GM18508 (cell line): ENCODE measurements around the gene GIMAP1.

Experiments
- ATAC-seq: cut with Tn5 transposase; IDR thresholded peaks from one replicate; pipeline ENCODE4 v1.9.1; 2021; ENCODE audit warnings: moderate number of reproducible peaks; ENCODE audit not compliant: insufficient read depth, unreplicated experiment

Gene GIMAP1

DNA sequence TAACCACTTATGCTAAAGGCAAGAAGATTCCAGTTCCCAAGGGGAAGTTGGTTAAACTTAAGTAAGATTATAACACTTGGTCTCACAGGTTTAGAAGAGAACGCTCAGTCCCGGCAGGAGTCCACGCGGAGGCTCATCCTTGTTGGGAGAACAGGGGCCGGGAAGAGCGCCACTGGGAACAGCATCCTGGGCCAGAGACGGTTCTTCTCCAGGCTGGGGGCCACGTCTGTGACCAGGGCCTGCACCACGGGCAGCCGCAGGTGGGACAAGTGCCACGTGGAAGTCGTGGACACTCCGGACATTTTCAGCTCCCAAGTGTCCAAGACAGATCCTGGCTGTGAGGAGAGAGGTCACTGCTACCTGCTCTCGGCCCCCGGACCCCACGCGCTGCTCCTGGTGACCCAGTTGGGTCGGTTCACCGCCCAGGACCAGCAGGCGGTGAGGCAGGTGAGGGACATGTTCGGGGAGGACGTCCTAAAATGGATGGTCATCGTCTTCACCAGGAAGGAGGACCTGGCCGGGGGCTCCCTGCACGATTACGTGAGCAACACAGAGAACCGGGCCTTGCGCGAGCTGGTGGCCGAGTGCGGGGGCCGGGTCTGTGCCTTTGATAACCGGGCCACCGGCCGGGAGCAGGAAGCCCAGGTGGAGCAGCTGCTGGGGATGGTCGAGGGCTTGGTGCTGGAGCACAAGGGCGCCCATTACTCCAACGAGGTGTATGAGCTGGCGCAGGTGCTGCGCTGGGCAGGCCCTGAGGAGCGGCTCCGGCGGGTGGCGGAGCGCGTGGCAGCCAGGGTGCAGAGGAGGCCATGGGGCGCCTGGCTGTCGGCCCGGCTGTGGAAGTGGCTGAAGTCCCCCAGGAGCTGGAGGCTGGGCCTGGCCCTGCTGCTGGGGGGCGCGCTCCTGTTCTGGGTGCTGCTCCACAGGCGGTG lies 3.8 kb downstream of the GIMAP1 start:
- ATAC-seq: no peak

DNA sequence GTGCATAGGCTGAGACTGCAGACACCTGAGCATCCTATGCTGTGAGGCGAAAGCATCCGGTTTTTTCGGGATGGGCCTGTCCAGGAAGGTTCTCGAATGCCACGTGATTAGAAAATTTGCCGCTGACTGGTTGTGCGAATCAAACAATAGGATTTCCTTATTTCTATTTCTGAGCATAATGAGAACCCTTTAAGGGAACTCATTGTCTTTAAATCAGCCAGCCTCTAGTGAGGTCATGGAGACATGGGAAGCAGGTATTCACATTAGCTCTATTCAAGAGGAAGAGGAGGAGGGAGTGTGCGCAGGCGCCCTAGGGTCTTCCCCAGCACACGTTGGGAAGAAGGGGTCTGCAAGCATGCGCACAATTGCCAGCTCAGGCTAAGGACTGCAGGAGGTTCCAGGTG lies 5.6 kb downstream of the GIMAP1 start:
- no peak for ATAC-seq

DNA sequence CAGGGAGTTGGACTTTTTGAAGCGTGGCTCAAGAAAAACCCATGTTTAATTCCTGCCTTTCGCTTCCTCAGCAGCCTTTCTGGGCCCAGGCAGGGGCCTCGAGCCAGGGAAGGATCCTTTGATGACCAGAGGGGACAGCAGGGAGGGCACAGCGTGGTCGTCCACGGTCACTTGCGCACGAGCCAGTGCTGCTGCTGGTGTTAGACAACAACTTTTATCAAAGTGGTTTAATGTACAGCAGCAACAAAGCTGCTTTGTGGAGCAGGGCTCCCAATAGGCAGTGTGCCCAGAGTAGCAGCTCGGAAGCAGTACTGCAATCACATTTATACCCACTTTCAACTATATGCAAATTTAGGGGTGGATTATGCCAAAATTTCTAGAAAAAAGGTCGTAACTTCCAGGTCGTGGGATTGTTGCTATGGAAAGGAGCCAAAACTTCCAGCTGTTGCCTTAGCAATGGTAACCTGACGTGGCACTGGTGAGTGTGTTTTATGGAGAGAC lies 6.1 kb downstream of the GIMAP1 start:
- no peak for ATAC-seq

DNA sequence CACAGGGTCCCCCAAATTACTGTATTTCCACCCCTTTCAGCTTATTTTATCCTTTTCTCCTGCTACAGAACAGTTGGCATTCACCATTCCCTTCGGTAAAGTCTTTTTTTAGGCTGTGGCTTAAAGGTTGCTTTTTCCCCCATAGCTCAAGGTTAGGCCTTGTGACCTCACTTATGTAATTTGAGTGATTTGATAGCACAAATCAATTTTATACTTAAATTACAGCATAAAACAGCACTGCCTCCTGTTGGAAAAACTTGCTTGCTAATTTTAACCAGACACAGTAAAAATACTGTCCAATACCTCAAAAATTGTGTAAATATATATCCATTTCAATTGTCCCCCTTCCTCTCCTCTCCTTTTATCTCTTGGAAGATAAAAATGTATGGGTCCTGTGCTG lies 7.1 kb downstream of the GIMAP1 start:
- no peak for ATAC-seq

DNA sequence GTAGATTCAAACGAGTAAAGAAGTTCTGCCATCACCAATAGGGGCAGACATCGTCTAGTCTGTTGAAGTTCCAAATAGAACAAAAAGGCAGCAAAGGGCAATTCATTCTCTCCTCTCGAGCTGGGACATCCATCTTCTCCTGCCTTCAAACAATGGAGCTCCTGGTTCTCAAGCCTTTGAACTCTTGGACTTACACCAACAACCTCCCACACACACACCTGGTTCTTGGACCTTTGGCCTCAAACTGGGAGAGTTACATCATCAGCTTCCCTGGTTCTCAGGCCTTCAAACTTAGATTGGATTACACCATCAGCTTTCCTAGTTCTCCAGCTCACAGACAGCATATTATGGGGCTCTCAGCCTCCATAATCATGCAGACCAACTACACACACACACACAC lies 11.0 kb downstream of the GIMAP1 start:
- ATAC-seq: no peak

DNA sequence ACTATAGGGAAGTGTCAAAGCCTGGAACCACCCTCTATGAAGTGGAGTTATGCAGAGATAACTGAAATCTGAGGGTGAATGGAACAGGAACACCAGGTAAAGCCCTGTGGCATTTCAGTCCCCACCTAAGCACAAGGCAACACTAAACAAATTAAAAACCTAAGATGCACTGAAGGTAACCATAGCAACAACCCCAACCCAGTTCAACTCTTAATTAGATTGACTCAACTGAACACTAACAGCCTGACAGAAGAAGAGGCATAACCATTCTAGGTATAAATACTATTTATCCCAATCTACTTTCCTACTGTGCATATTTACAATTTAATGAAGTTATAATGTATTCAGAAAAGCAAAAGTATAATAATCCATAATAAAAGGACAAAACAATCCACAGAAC lies 11.6 kb downstream of the GIMAP1 start:
- ATAC-seq: no peak

DNA sequence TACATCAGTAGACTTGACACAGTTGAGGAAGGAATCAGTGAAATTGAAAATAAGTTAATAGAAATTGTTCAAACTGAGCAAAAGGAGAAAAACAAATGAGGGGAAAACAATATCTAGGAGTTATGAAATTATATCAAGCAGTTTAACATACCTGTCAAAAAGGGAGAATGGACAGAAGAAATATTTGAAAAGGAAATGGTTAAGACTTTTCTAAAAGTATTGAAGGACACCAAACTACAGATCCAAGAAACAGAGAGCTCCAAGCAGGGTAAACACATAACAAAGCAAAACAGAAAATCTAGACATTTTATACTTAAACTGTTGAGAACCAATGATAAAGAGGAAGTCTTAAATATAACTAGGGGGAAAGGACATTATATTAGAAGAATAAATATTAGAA lies 12.2 kb downstream of the GIMAP1 start:
- ATAC-seq: no peak

DNA sequence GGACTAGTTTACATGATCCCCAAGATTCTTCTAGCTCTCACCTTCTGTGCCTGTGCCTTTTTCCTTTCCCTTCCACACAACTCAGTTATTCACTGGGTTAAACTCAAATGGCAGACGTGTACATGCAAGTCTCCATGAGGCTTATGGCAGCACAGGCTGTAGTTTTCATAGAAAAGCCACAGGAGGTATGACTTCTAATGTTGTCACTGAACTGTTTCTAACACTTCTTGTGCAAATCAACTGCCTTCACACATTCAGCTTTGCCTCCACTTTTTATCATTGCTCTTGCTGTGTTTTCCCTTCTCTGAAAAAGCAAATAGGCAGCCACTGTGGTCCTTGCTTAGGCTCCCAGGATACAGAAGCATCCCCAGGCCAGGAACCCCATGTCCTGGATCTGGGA lies 15.5 kb downstream of the GIMAP1 start:
- ATAC-seq: no peak

DNA sequence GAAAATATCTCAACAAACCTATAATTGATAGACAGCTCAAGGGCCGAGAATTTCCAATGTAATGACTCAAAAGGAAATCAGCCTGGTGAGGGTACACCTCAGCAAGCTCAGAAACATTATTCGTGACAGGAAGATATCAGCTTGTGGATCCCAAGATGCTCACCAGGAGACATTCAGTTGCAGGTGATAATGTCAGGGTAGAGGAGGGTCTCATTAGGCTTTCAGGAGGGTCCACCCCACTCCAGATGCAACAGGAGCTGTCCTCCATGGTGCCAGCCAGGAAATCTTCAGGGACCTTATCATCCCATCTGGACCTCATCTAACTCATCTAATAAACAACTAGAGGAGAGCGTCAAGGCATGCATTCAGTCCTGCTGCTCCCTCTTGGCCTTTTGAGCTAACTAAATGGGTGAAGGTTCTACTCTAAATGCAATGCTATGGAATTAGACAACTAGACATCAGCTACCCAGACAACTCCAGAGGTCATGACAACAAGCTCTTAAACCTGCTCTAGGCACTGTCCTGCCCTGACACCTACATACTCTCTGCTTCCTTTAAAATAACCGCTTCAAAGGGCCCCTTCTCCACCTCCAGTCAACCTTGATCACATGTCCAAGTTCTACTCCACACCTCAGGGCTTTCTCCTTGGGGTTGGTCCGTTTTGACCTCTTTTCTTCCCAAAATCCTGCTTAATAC lies 16.5 kb downstream of the GIMAP1 start:
- ATAC-seq: no peak

DNA sequence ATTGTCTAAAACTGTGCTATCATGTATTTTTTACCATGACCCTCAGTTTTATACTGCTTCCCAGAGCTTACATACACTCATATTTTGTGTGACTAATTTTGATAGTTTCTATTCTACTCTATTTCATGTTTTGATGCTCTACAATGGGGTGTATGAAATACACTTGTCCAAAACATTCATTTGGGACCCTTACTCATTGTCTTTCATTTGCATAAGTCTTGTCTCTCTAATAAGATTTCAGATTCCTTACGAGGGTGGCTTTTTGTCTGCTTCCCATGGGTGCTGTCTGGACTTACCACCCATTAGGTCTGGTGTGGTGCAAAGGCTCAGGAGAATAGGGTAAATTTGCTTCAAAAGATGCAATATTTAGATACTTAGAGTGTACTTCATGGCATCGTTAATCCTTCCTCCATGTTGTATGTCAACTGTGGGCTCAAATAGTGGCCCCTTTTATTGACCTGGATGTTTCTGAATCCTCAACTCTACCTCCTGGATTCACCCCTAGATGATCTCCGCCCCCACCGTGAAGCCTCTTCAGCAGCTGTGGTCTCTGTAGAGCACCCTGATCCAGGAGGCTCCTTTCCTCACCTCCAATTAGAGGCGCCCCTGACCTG lies 17.2 kb downstream of the GIMAP1 start:
- ATAC-seq: no peak

DNA sequence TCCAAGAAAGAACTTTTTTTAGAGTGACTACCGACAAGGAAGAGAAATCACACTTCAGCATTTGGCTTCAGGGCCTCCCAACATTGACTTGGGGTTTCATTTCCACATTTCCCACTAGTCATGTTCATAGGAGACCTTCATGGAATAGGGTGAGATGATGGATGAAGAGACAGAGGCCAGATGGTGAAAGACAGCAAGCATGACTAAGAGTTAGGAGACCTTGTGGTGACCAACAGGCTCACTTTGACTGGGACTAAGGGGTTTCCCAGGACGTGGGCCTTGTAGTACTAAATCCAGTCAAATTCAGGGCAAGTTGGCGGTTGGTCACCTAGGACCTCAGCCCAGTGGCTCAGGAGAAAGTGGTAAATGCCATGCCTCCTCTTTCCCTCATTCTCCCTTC lies 17.8 kb downstream of the GIMAP1 start:
- no peak for ATAC-seq

DNA sequence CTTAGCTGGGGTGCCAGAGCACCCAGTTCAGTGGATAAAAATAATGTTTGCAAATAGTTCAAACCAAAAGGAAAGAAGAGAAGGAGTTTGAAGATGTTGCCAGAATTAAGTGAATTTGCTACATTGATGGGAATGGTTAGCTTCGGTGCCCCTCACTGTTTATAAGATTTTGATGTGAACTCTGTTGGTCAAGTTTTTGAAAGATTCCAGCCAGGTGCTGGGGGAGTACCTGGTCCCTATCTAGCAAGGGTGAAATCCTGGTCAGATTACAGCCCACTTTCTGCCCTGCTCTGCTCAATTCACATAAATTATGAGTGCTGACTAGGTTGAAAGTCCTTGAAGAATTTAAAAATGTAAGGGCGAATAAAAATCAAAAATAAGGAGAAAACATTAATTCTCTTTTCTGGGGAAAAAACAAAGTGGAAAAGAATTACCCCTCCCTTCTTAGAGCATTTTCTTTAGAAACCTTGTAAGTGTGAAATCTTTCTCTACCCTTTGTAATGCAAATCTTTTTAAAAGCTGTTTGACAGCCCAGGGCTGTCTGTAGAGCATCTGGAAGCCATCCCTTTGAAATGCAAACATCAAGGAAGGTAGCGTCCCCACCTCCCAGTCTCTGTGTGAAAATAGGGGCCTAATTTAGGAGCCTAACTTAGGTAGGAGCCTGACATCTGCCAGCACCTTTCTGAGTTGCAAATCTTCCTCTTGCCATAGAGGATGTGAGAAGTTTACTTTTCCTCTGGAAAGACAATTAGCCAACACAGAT lies 19.4 kb downstream of the GIMAP1 start:
- no peak for ATAC-seq

DNA sequence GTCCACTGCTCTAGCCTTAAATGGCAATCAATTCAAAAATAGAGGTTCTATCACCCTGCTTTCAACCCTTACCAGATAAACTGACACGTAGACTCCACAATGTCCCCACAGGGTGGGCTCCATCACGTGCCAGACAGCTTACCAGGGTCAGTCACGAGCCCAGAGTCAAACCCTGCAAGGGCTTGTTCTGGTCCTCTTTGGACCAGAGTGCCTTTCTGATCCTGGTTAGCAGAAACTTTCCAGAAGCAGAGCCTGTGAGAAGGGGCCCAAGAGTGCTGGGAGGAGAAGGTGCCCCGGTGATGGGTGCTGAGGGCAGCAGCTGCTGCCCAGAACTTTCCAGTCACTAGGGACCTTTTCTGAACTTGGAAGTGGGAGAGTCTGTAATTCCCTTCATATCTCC lies 20.5 kb downstream of the GIMAP1 start:
- ATAC-seq: no peak

DNA sequence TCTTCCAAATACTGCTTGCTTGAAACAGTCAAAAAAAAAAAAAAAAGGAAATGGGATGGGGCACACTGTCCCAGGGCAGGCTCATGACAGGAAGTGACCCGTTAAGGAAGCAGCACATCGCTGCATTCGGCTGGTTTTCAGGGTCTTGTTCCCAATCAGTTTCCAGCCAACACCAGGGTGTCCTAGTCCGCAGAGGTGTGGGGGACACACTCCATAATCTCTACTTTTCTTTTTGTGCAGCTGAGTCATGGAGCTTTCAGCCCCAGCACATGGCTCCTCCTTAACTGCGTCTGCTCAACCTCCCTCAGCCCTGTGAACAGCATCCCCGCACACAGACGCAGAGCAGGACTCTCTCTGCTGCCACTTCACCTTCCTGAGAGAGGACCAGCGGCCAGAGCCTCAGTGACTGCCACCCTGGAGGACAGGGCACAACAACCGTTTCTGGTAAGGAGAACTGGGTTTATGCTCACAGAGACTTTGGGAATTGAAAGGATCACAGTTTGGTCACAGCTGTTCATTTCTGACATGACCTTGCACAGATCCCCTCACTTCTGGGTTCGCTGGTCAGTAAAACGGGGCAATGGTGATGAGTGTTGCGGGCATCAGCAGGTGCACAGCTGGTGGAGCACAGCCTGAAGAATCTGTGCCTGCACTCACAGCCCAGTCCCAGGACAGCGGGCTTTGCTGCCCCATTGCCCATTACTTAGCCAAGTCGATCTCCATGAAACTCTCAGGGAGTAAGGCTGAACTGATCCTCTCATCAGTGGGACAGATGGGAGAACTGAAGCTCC lies 21.0 kb downstream of the GIMAP1 start, which contains the start of gene GIMAP5:
GIMAP5 (plus strand) TSS at position 154 of the 791 bp plus-strand sequence. CDS start 3,467 bp downstream, outside the sequence.
- no peak for ATAC-seq

DNA sequence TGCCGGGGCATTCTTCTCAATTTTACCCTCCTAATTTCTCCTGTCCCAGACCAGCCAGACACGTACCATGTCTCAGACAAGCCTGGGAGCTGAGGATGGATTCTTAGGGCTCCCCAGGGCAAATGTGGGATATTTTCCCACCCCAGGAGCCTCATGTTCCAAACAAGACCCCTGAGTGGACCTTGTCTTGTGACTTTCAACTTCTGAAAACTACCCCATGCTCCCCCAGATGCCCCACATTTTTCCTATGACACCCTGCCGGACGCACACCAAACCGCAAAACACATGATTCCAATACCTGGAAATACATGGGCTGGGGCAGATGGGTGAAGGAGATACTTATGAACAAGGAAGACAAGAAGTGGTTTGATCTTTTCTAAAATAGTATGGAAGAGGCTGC lies 21.7 kb downstream of the GIMAP1 start:
- ATAC-seq: no peak

DNA sequence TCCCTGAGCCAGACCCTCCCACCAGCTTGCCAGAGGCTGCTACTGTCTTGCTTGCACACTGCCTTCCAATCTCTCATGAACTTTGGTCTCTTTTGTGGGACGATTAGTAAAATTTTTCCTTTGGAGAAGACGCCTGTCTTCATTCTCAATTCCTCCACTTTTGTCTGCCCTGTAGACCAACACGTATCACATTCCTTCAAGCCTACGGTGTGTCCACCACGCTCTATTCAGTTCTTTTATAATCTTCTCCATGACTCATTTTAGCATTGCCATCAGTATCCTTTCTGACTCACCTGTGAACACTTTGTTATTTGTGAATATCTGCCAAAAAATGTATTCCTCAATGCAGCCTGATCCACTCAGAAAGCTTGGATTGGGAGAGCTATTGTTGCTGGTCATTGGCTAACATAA lies 22.2 kb downstream of the GIMAP1 start:
- no peak for ATAC-seq

DNA sequence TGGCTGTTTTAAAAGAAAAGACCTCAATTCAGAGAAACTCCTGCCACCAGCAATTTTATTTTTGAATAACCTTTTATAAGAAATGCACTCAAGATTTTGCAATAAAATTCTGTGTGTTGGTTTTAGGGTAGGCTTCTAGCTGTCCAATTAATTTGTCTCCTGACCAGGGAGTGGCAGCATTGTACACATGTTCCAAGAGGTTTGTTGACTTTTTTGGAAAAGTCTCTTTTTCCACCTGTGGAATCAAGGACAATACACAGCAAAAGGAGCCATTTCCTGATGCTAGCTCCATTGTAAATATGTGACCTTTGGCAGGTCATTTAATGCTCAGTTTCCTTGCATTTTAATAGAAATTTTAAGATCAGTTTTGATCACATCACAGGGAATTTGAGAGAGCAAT lies 22.6 kb downstream of the GIMAP1 start:
- ATAC-seq: no peak

DNA sequence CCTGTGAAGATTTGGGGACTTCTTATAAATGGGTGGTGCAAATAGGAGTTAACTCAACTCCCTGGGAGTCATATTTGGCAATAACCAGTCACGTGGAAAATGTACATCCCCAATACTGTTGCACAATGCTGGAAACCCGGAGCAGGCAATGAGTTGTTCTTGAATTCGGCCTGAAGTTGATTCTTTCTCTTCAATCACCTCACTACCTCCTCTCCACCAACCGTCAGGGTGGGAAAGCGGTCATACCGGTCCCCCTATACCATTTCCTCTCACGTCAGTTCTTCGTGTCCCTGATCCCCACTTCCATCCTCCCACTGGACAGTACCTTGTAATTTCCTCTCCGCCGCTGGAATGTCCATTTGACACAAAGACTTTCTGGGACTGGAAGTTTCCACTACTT lies 23.6 kb downstream of the GIMAP1 start:
- ATAC-seq: no peak

DNA sequence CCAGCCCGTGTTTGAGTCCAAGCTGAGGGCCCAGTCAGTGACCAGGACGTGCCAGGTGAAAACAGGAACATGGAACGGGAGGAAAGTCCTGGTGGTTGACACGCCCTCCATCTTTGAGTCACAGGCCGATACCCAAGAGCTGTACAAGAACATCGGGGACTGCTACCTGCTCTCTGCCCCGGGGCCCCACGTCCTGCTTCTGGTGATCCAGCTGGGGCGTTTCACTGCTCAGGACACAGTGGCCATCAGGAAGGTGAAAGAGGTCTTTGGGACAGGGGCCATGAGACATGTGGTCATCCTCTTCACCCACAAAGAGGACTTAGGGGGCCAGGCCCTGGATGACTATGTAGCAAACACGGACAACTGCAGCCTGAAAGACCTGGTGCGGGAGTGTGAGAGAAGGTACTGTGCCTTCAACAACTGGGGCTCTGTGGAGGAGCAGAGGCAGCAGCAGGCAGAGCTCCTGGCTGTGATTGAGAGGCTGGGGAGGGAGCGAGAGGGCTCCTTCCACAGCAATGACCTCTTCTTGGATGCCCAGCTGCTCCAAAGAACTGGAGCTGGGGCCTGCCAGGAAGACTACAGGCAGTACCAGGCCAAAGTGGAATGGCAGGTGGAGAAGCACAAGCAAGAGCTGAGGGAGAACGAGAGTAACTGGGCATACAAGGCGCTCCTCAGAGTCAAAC lies 26.0 kb downstream of the GIMAP1 start:
- ATAC-seq: no peak
